H9 (cell line): ENCODE data around the gene BRCA1. TPM values are rescaled to one million over a fixed set of nuclear protein-coding genes. Genes with fewer than 3 reads are reported as not detected.

Experiments
- DNase-seq: peaks from one replicate; pipeline ENCODE4 v3.0.0-alpha.2; 2017
- H2AFZ ChIP-seq: one replicate; pipeline ENCODE4 v1.6.1; 2013; ENCODE audit warnings: mild to moderate bottlenecking, low read length, control low read depth, moderate library complexity
- H2AK5ac ChIP-seq: 2 replicates; pipeline ENCODE4 v1.6.1; 2013; ENCODE audit warnings: low read length, control low read depth, mixed read lengths; ENCODE audit not compliant: insufficient read length
- H2BK120ac ChIP-seq: one replicate; pipeline ENCODE4 v1.6.1; 2013; ENCODE audit warnings: low read depth, mild to moderate bottlenecking, low read length, control low read depth, inconsistent platforms; ENCODE audit not compliant: poor library complexity, severe bottlenecking
- H2BK12ac ChIP-seq: 2 replicates; pipeline ENCODE4 v1.6.1; 2013; ENCODE audit warnings: low read length, control low read depth, mixed read lengths, low read depth; ENCODE audit not compliant: insufficient read length
- H2BK15ac ChIP-seq: 2 replicates; pipeline ENCODE4 v1.6.1; 2013; ENCODE audit warnings: low read depth, low read length, control low read depth
- H2BK20ac ChIP-seq: one replicate; pipeline ENCODE4 v1.6.1; 2013; ENCODE audit warnings: low read depth, mild to moderate bottlenecking, low read length, control low read depth, inconsistent platforms; ENCODE audit not compliant: poor library complexity, severe bottlenecking
- H2BK5ac ChIP-seq: 2 replicates; pipeline ENCODE4 v1.6.1; 2013; ENCODE audit warnings: low read length, control low read depth, mixed read lengths; ENCODE audit not compliant: insufficient read length
- H3K14ac ChIP-seq: 2 replicates; pipeline ENCODE4 v1.6.1; 2013; ENCODE audit warnings: low read length, control low read depth; ENCODE audit not compliant: insufficient read depth
- H3K18ac ChIP-seq: 2 replicates; pipeline ENCODE4 v1.6.1; 2013; ENCODE audit warnings: low read depth, mild to moderate bottlenecking, mixed read lengths, low read length, control low read depth; ENCODE audit not compliant: insufficient read length
- H3K23ac ChIP-seq: 2 replicates; pipeline ENCODE4 v1.6.1; 2013; ENCODE audit warnings: low read length, control low read depth, mixed read lengths, low read depth; ENCODE audit not compliant: insufficient read length
- H3K23me2 ChIP-seq: 2 replicates; pipeline ENCODE4 v1.6.1; 2013; ENCODE audit warnings: low read depth, mild to moderate bottlenecking, mixed read lengths, low read length, control low read depth; ENCODE audit not compliant: insufficient read length, poor library complexity, severe bottlenecking
- H3K27ac ChIP-seq: 2 replicates; pipeline ENCODE4 v1.5.1; 2013; ENCODE audit warnings: low read length, control low read depth, mixed read lengths, low read depth; ENCODE audit not compliant: insufficient read length
- H3K27me3 ChIP-seq: 2 replicates; pipeline ENCODE4 v1.6.1; 2013; ENCODE audit warnings: low read length, control low read depth, inconsistent platforms; ENCODE audit not compliant: insufficient read depth
- H3K4ac ChIP-seq: 2 replicates; pipeline ENCODE4 v1.6.1; 2013; ENCODE audit warnings: low read depth, mild to moderate bottlenecking, control low read depth, inconsistent platforms, low read length, moderate library complexity
- H3K4me1 ChIP-seq: 2 replicates; pipeline ENCODE4 v1.6.1; 2013; ENCODE audit warnings: low read length, control low read depth, inconsistent platforms; ENCODE audit not compliant: insufficient read depth
- H3K4me2 ChIP-seq: 2 replicates; pipeline ENCODE4 v1.6.1; 2013; ENCODE audit warnings: low read length, control low read depth, mixed read lengths; ENCODE audit not compliant: insufficient read length, insufficient read depth
- H3K56ac ChIP-seq: 2 replicates; pipeline ENCODE4 v1.6.1; 2013; ENCODE audit warnings: low read depth, mild to moderate bottlenecking, mixed read lengths, low read length, control low read depth; ENCODE audit not compliant: insufficient read length
- H3K79me1 ChIP-seq: 2 replicates; pipeline ENCODE4 v1.6.1; 2013; ENCODE audit warnings: low read depth, mild to moderate bottlenecking, moderate library complexity, low read length, control low read depth, inconsistent platforms; ENCODE audit not compliant: insufficient read depth, poor library complexity, severe bottlenecking
- H3K79me2 ChIP-seq: 2 replicates; pipeline ENCODE4 v1.6.1; 2013; ENCODE audit warnings: low read length, control low read depth, inconsistent platforms; ENCODE audit not compliant: insufficient read depth
- H3K9ac ChIP-seq: 2 replicates; pipeline ENCODE4 v1.6.1; 2013; ENCODE audit warnings: low read length, control low read depth, mixed read lengths; ENCODE audit not compliant: insufficient read length; ENCODE audit errors: extremely low read depth
- H3K9me3 ChIP-seq: one replicate; pipeline ENCODE4 v1.6.1; 2013; ENCODE audit warnings: low read depth, low read length, inconsistent platforms; ENCODE audit not compliant: control insufficient read depth
- H3T11ph ChIP-seq: one replicate; pipeline ENCODE4 v1.6.1; 2013; ENCODE audit warnings: mild to moderate bottlenecking, low read length, control low read depth, inconsistent platforms
- H4K20me1 ChIP-seq: one replicate; pipeline ENCODE4 v1.6.1; 2013; ENCODE audit not compliant: control insufficient read depth, insufficient read length, insufficient read depth
- H4K5ac ChIP-seq: 2 replicates; pipeline ENCODE4 v1.6.1; 2013; ENCODE audit warnings: low read depth, mild to moderate bottlenecking, mixed read lengths, low read length, control low read depth; ENCODE audit not compliant: insufficient read length
- H4K8ac ChIP-seq: replicated peaks from 2 replicates; pipeline ENCODE4 v1.6.1; 2013; ENCODE audit warnings: low read length, control low read depth, mixed read lengths, low read depth; ENCODE audit not compliant: insufficient read length
- H4K91ac ChIP-seq: 2 replicates; pipeline ENCODE4 v1.6.1; 2013; ENCODE audit warnings: low read depth, mild to moderate bottlenecking, moderate library complexity, mixed read lengths, low read length, control low read depth; ENCODE audit not compliant: insufficient read length
- H3K27ac Mint-ChIP-seq, 3 experiments: 2 replicates in 2 of 3; 3 replicates in 1 of 3; pipeline ENCODE4 v1.8.0; 2020 to 2021; ENCODE audit warnings: mixed read lengths in 3 of 3, mild to moderate bottlenecking in 1 of 3, moderate library complexity in 1 of 3
- H3K27me3 Mint-ChIP-seq: 2 replicates; pipeline ENCODE4 v1.8.0; 2021; ENCODE audit warnings: low read depth, mild to moderate bottlenecking, moderate library complexity, mixed read lengths
- H3K36me3 Mint-ChIP-seq, 3 experiments: 2 replicates in 2 of 3; 3 replicates in 1 of 3; pipeline ENCODE4 v1.8.0; 2020 to 2021; ENCODE audit warnings: low read depth in 3 of 3, mixed read lengths in 3 of 3; ENCODE audit not compliant: insufficient read depth in 1 of 3
- H3K4me1 Mint-ChIP-seq, 2 experiments: 2 replicates each; pipeline ENCODE4 v1.8.0; 2020; ENCODE audit warnings: mixed read lengths in 2 of 2
- H3K4me3 Mint-ChIP-seq, 2 experiments: 2 replicates in 1 of 2; 3 replicates in 1 of 2; pipeline ENCODE4 v1.8.0; 2020 to 2021; ENCODE audit warnings: mild to moderate bottlenecking in 2 of 2, mixed read lengths in 2 of 2, moderate library complexity in 1 of 2
- H3K9me3 Mint-ChIP-seq, 2 experiments: 2 replicates in 1 of 2; 3 replicates in 1 of 2; pipeline ENCODE4 v1.8.0; 2020; ENCODE audit warnings: mild to moderate bottlenecking in 2 of 2, mixed read lengths in 2 of 2, moderate library complexity in 1 of 2
- total RNA-seq: library from RNA; stranded (reverse); gene quantifications from 2 replicates; pipeline ENCODE4 v1.2.1, GENCODE V29; 2021
- TF ChIP-seq, protein P1 (sequence below): fragments of 200-600 bp; sonication (generic); conservative IDR thresholded peaks from 3 replicates; pipeline ENCODE4 v1.8.0; 2021; ENCODE audit warnings: antibody characterized with exemption, mild to moderate bottlenecking

The BRCA1 gene
- total RNA-seq, 1 experiment from 2014 or later: 32.3 TPM

DNA sequence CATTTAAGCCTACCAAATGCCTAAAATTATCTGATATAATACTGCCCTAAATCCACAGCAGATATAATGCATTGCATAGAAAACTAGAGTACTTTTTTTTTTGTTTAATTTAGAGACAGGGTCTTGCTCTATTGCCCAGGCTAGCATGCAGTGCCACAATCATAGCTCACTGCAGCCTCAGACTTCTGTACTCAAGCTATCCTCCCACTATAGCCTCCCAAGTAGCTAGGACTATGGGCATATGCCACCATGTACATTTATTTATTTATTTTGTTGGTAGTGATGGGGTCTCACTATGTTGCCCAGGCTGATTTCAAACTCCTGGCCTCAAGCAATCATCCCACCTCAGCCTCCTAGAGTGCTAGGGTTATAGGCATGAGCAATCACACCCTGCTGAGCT is 20.0 kb downstream of the BRCA1 start:
- DNase-seq: no peak
- H3K23ac ChIP-seq: no peak overlapping the region
- no peak overlapping the region for H4K5ac ChIP-seq
- no peaks in the 10 kb centered on the region for H3K79me2 ChIP-seq
- H3K4me1 ChIP-seq: no peaks in the 10 kb centered on the region
- no peak overlapping the region for H2AK5ac ChIP-seq
- H2BK15ac ChIP-seq: no peak overlapping the region
- H3K27ac ChIP-seq: no peak overlapping the region
- no peaks in the 10 kb centered on the region for H3K23me2 ChIP-seq
- no peak overlapping the region for H3K18ac ChIP-seq
- H3K9ac ChIP-seq: no peak overlapping the region
- H3K4me3 Mint-ChIP-seq: no peak overlapping the region
- no peak overlapping the region for H3K14ac ChIP-seq
- no peaks in the 10 kb centered on the region for H4K20me1 ChIP-seq
- no peak overlapping the region for H2AFZ ChIP-seq
- H3K9me3 Mint-ChIP-seq: no peaks in the 10 kb centered on the region
- no peak overlapping the region for H3K4me2 ChIP-seq
- H3K27me3 Mint-ChIP-seq: no peaks in the 10 kb centered on the region
- H3K9me3 ChIP-seq: no peaks in the 10 kb centered on the region
- H4K8ac ChIP-seq: no peak overlapping the region
- no peak overlapping the region for H3K56ac ChIP-seq
- no peak overlapping the region for H2BK120ac ChIP-seq
- H4K91ac ChIP-seq: no peak overlapping the region
- TF ChIP-seq, protein P1, sequence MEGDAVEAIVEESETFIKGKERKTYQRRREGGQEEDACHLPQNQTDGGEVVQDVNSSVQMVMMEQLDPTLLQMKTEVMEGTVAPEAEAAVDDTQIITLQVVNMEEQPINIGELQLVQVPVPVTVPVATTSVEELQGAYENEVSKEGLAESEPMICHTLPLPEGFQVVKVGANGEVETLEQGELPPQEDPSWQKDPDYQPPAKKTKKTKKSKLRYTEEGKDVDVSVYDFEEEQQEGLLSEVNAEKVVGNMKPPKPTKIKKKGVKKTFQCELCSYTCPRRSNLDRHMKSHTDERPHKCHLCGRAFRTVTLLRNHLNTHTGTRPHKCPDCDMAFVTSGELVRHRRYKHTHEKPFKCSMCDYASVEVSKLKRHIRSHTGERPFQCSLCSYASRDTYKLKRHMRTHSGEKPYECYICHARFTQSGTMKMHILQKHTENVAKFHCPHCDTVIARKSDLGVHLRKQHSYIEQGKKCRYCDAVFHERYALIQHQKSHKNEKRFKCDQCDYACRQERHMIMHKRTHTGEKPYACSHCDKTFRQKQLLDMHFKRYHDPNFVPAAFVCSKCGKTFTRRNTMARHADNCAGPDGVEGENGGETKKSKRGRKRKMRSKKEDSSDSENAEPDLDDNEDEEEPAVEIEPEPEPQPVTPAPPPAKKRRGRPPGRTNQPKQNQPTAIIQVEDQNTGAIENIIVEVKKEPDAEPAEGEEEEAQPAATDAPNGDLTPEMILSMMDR: no peak
- H3K27me3 ChIP-seq: no peaks in the 10 kb centered on the region
- H3K4me1 Mint-ChIP-seq: no peaks in the 10 kb centered on the region
- H3T11ph ChIP-seq: no peak overlapping the region
- H3K4ac ChIP-seq: no peak overlapping the region
- peaks cover 15 to 37% (median 21%) of the 10 kb centered on the region in 3 experiments; a peak in 6 of 7 replicates for H3K36me3 Mint-ChIP-seq
- H2BK5ac ChIP-seq: no peak overlapping the region
- no peak overlapping the region; a peak in 1 of 7 replicates for H3K27ac Mint-ChIP-seq
- no peak overlapping the region for H2BK20ac ChIP-seq
- H3K79me1 ChIP-seq: no peaks in the 10 kb centered on the region
- H2BK12ac ChIP-seq: no peak overlapping the region
